Measurements from ENCODE around the gene OR10AG1.

Gene OR10AG1

GRCh38 chr11:55969845-55970244 is at the start of gene OR10AG1:
Gene OR10AG1 (minus strand): TSS chr11:55969945. CDS start chr11:55969907, 38 bp downstream.
- no peak for TF ChIP-seq GATA3 (IDR thresholded peaks at IDR 0.05; ENCODE audit: low read depth, low read length)

GRCh38 chr11:56013805-56014204 is 44.1 kb upstream of the OR10AG1 start:
- TF ChIP-seq GATA2 (IDR thresholded peaks at IDR 0.05; ENCODE audit: low read depth, low read length) (no peak), GATA3 (IDR thresholded peaks at IDR 0.05; ENCODE audit: low read depth, low read length) (no peak)

- no peak for TF ChIP-seq GATA2 (IDR thresholded peaks at IDR 0.05; ENCODE audit: low read depth, low read length)
- no peak for TF ChIP-seq GATA3 (IDR thresholded peaks at IDR 0.05; ENCODE audit: low read depth, low read length)
Observed at GRCh38 chr11:56010716-56011115, 41.0 kb upstream of the OR10AG1 start.

DNA sequence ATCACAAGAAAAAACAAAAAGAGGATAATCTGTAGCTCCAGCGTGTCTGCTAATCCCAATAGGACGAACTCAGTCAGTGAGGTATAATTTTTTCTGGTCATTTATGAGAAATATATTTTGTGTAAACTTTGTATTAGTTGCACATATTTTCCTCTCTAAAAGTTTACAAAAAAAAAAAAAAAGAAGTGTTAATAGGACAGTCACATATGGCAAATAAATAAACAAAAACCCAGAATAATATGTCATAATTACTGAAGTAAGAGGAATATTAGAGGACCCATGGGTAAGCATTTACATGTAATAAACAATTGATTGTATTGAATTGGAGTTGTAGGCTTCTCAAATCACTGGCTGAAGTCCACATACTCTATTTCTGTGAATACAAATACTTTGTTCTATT is 24.8 kb upstream of the OR10AG1 start, which contains the start of gene OR5F1:
Gene OR5F1, minus strand, starts transcription at position 101 of the 400 bp plus-strand sequence. Its CDS starts 0 bp downstream, at position 101.
- TF ChIP-seq GATA2 (IDR thresholded peaks at IDR 0.05; ENCODE audit: low read depth, low read length) (no peak), GATA3 (IDR thresholded peaks at IDR 0.05; ENCODE audit: low read depth, low read length) (no peak)

DNA sequence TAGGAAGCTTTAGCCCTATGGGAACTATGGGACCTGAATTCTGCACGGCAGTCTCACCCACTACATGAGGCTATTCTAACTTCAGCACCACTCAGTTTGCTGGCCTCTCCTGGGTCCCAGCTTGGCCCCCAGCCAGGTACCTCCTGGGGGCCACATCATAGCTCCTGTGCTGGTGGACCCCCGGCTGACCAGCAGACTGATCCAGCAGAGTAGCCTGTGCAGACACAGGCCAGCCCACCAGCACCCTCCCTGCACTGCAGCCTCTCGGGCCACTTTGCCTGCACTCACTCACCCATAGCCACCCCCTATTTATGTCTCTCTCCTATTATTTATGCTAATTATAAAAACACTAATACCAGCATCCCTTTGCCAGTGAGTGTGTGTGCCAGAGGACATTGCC is 1.2 kb upstream of the OR10AG1 start:
- TF ChIP-seq GATA2 (IDR thresholded peaks at IDR 0.05; ENCODE audit: low read depth, low read length): no peak

- TF ChIP-seq GATA3 (IDR thresholded peaks at IDR 0.05; ENCODE audit: low read depth, low read length) (no peak), GATA2 (IDR thresholded peaks at IDR 0.05; ENCODE audit: low read depth, low read length) (no peak)
Observed at GRCh38 chr11:55967914-55968313, 1.8 kb downstream of the OR10AG1 start.

- TF ChIP-seq GATA2 (IDR thresholded peaks at IDR 0.05; ENCODE audit: low read depth, low read length): no peak
- TF ChIP-seq GATA3 (IDR thresholded peaks at IDR 0.05; ENCODE audit: low read depth, low read length): no peak
Observed at GRCh38 chr11:55966391-55966790, 3.4 kb downstream of the OR10AG1 start.

GRCh38 chr11:55956521-55956920 is 13.2 kb downstream of the OR10AG1 start:
- TF ChIP-seq GATA3 (IDR thresholded peaks at IDR 0.05; ENCODE audit: low read depth, low read length) (no peak), GATA2 (IDR thresholded peaks at IDR 0.05; ENCODE audit: low read depth, low read length) (no peak)

- TF ChIP-seq GATA2 (IDR thresholded peaks at IDR 0.05; ENCODE audit: low read depth, low read length) (no peak), GATA3 (IDR thresholded peaks at IDR 0.05; ENCODE audit: low read depth, low read length) (no peak)
Observed at GRCh38 chr11:55949330-55949729, 20.4 kb downstream of the OR10AG1 start.

GRCh38 chr11:55942785-55943392 is 26.9 kb downstream of the OR10AG1 start:
- TF ChIP-seq GATA2 (IDR thresholded peaks at IDR 0.05; ENCODE audit: low read depth, low read length): no peak
- no peak for TF ChIP-seq GATA3 (IDR thresholded peaks at IDR 0.05; ENCODE audit: low read depth, low read length)

DNA sequence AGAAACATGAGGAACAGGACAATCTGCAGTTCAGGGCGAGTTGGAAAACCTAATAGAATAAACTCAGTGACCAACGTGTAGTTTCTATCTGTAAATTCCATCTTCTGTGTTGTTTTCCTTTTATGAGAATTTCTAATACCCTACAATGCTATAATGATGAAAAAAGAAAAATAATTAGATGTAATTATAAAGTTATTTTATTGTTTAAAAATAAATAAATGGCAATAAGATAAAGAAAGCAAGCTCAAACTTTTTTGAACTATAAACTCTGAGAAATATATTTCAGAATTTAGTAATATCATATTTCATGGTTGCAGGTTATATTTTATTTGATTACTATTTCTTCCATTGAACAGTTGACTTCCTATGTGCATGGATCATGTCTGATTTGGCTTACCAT is 33.4 kb downstream of the OR10AG1 start, which contains the start of gene OR5I1:
Gene OR5I1, minus strand, starts transcription at position 101 of the 400 bp plus-strand sequence. Its CDS starts 0 bp downstream, at position 101.
- no peak for TF ChIP-seq GATA2 (IDR thresholded peaks at IDR 0.05; ENCODE audit: low read depth, low read length)
- TF ChIP-seq GATA3 (IDR thresholded peaks at IDR 0.05; ENCODE audit: low read depth, low read length): no peak

GRCh38 chr11:55920537-55920936 is 49.2 kb downstream of the OR10AG1 start:
- TF ChIP-seq GATA3 (IDR thresholded peaks at IDR 0.05; ENCODE audit: low read depth, low read length) (no peak), GATA2 (IDR thresholded peaks at IDR 0.05; ENCODE audit: low read depth, low read length) (no peak)

All from SH-SY5Y (cell line).